Tibial nerve (tissue), 4 donors: ENCODE results near the gene GPC3. TPM values are rescaled to one million over a fixed set of nuclear protein-coding genes. Genes with fewer than 3 reads are reported as not detected.

Experiments
- DNase-seq, 2 donors: peaks; one replicate each; pipeline ENCODE4 v3.0.0-alpha.2; 2019; ENCODE audit warnings: low spot score in 2 of 2
- H3K27ac ChIP-seq, 4 donors: fragments of 200-600 bp; sonication (generic) in 3 of 4; one replicate each; pipeline ENCODE4 v1.5.1; 2017 to 2019; ENCODE audit warnings: mild to moderate bottlenecking in 1 of 4
- H3K27me3 ChIP-seq, 2 donors: fragments of 200-600 bp; sonication (generic) in 1 of 2; one replicate each; pipeline versions ENCODE4 v1.5.1 to v1.6.0; 2017 to 2019
- H3K36me3 ChIP-seq, 3 donors: fragments of 200-600 bp; sonication (generic); one replicate each; pipeline ENCODE4 v1.5.1; 2018 to 2019
- H3K4me1 ChIP-seq, 4 donors: fragments of 200-600 bp; sonication (generic) in 3 of 4; one replicate each; pipeline ENCODE4 v1.5.1; 2017 to 2019
- H3K4me3 ChIP-seq, 4 donors: fragments of 200-600 bp; sonication (generic) in 3 of 4; one replicate each; pipeline ENCODE4 v1.5.1; 2017 to 2019; ENCODE audit warnings: mild to moderate bottlenecking in 1 of 4, moderate library complexity in 1 of 4
- H3K9me3 ChIP-seq, 4 donors: fragments of 200-600 bp; sonication (generic) in 3 of 4; one replicate each; pipeline ENCODE4 v1.5.1; 2017 to 2019
- EP300 ChIP-seq, 2 donors: sonication (generic); formaldehyde crosslinking; IDR thresholded peaks; one replicate each; pipeline ENCODE4 v1.6.1; 2017; ENCODE audit warnings: antibody characterized with exemption in 2 of 2, mild to moderate bottlenecking in 1 of 2
- POLR2A ChIP-seq, 2 donors: fragments of 450-650 bp; IDR thresholded peaks; one replicate each; pipeline ENCODE4 v1.6.1; 2017; ENCODE audit warnings: antibody characterized with exemption in 2 of 2, mild to moderate bottlenecking in 2 of 2, moderate library complexity in 2 of 2
- WGBS, 2 donors: methylation state at CpG; one replicate each; pipeline ENCODE4 v1.1.5; 2018; 5-methylcytosine and 5-hydroxymethylcytosine counted together
- total RNA-seq, 4 donors: library from RNA; depleted of rRNA; stranded (reverse); fragments of >200 nt; gene quantifications; one replicate each; pipeline ENCODE4 v1.1.0, GENCODE V29; 2016
- TF ChIP-seq, protein P1 (sequence below), 5 experiments: fragments of 200-600 bp in 3 of 5; fragments of 450-650 bp in 2 of 5; sonication (generic) in 3 of 5; IDR thresholded peaks; one replicate each; pipeline ENCODE4 v1.5.1; 2016 to 2019; ENCODE audit warnings: antibody characterized with exemption in 5 of 5, mild to moderate bottlenecking in 3 of 5, moderate library complexity in 2 of 5

GPC3 gene
- total RNA-seq, 4 donors from 2014 or later: 60.5 to 116 (median 72.8) TPM

DNA sequence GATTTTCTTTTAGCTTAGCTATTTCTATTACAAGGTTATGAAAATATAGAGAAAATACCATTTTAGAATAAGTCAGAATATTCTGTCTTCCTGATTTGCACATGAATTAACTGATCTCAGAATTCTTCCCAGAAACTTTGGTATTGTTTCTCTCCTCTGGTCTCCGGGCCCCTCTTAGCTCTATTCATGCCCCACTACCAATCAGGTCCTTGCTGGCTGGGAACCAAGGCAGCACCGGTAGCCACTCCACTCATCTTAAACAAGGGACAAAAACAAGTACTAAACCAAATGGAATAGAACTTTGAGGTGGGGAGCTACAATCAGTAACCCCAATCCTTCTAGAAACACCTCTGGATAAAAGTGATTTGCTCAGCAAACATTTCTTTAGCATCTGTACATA, 64.3 kb downstream of the GPC3 start:
- Histone ChIP-seq H3K27ac (no peak overlapping the region), H3K27me3 (peaks cover 0 to 10% of the 10 kb centered on the region in 2 donors), H3K36me3 (no peaks in the 10 kb centered on the region), H3K9me3 (no peaks in the 10 kb centered on the region), H3K4me1 (no peaks in the 10 kb centered on the region), H3K4me3 (no peak overlapping the region)
- TF ChIP-seq POLR2A (IDR thresholded peaks at IDR 0.05): no peak
- no peak for TF ChIP-seq EP300 (IDR thresholded peaks at IDR 0.05)
- TF ChIP-seq, protein P1, sequence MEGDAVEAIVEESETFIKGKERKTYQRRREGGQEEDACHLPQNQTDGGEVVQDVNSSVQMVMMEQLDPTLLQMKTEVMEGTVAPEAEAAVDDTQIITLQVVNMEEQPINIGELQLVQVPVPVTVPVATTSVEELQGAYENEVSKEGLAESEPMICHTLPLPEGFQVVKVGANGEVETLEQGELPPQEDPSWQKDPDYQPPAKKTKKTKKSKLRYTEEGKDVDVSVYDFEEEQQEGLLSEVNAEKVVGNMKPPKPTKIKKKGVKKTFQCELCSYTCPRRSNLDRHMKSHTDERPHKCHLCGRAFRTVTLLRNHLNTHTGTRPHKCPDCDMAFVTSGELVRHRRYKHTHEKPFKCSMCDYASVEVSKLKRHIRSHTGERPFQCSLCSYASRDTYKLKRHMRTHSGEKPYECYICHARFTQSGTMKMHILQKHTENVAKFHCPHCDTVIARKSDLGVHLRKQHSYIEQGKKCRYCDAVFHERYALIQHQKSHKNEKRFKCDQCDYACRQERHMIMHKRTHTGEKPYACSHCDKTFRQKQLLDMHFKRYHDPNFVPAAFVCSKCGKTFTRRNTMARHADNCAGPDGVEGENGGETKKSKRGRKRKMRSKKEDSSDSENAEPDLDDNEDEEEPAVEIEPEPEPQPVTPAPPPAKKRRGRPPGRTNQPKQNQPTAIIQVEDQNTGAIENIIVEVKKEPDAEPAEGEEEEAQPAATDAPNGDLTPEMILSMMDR (IDR thresholded peaks at IDR 0.05): no peak
- 44% methylated on average over 2 of the region's 2 CpGs; no CpG with 5 or more reads in 1 of the 2 donors for WGBS, 2 donors
- no peak for DNase-seq

DNA sequence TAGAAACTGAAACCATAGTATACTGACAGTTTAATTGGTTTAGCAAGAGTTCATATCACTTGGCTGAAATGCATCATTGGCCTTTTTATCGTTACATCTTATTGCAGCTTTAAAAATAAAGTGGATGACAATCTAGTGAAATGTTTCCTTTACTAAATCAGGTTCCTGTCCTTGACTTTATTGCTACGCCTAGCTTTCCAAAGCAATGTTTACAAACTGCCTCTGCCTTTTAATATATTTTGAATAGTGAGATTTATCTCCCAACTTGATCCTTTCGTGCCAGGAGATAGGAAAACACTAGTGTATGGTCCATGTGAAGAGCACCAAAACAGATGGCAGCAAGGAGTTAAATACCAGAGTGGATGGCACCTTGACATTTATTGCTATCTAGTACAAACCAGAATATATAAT, 67.0 kb downstream of the GPC3 start:
- Histone ChIP-seq H3K27ac (no peak overlapping the region), H3K36me3 (no peaks in the 10 kb centered on the region), H3K4me1 (no peaks in the 10 kb centered on the region), H3K9me3 (no peaks in the 10 kb centered on the region), H3K27me3 (peaks cover 0 to 10% of the 10 kb centered on the region in 2 donors), H3K4me3 (no peak overlapping the region)
- TF ChIP-seq, protein P1 (IDR thresholded peaks at IDR 0.05): no peak
- TF ChIP-seq EP300 (IDR thresholded peaks at IDR 0.05) (no peak), POLR2A (IDR thresholded peaks at IDR 0.05) (no peak)
- no peak for DNase-seq
- WGBS, 2 donors: 69 to 92% methylated on average over 3 of the region's 3 CpGs

DNA sequence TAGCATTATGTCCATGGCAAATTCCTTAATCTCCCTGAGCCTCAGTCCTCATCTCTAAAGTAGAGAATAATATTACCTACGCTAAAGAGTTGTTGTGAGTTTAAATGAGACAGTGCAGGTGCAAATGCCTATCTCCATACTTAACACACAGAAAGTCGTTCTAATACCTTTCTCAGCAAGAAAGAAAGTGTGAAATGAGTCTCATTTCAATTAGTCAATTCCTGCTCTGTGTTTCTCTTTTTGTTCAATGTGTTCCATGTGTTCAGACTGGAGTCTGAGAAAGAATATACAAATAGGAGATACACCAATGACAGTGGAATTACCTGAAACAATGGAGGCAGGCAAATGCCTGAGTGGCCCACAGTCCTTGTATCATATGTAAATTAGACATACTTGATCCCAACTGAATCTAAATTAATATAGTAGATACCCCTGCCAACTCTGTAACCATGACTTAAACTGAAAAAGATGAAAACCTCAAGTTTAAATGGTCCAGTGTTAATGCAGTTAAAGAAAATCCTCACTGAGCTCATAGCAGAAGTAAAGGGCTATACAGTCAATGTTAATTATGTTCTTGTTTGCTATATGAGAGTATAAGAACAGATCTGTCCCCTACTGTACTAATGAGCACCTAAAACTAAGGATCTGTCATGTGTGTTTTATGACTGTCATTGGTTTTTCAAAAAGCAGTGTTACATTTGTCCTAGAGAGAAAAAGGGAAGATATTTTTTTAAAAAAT, 68.2 kb downstream of the GPC3 start:
- no peaks in the 10 kb centered on the region for H3K9me3 ChIP-seq
- no peaks in the 10 kb centered on the region for H3K36me3 ChIP-seq
- H3K4me1 ChIP-seq: no peaks in the 10 kb centered on the region
- H3K4me3 ChIP-seq: no peak overlapping the region
- no peak for DNase-seq
- H3K27ac ChIP-seq: no peak overlapping the region
- 78 to 93% methylated on average over 2 of the region's 2 CpGs for WGBS, 2 donors
- H3K27me3 ChIP-seq: peaks cover 0 to 10% of the 10 kb centered on the region in 2 donors
- TF ChIP-seq EP300 (IDR thresholded peaks at IDR 0.05): no peak

DNA sequence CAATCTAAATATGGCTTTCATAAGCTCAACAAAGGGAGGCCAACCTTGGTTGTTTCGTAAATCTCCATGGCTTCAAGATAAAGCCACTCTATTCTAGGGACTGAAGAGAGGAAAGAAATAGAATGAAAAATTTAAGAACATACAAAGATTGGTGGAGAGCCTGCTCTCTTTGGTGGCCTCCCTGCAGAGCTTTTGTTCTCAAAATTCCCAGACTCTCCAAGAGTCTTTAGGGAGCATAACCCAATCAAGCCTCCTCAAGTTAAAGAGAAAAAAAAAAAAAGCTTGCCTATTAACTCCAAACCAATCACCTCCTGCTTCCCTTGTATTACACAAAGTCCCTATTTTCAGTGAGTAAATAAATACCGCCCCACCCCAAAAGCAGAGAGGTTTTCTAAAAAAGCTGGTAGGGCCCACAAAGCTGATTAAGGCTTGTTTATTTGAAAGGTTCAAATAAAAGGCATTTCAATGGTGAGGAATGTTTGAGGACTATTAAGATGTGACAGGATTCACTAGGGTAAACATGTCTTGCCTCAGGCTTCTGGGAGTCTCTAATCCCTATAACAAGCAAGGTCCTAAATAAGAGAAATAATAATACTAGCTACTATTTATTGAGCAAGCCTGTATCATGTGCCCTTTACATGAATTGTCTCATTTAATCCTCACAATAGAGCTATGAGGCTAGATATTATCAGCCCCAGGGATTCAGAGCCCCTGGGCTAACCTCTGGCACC, 71.6 kb downstream of the GPC3 start:
- peaks cover 0 to 8% of the 10 kb centered on the region in 2 donors for H3K27me3 ChIP-seq
- H3K4me3 ChIP-seq: no peak overlapping the region
- H3K4me1 ChIP-seq: no peaks in the 10 kb centered on the region
- H3K36me3 ChIP-seq: no peaks in the 10 kb centered on the region
- no peak for DNase-seq
- no peak overlapping the region for H3K27ac ChIP-seq
- TF ChIP-seq POLR2A (IDR thresholded peaks at IDR 0.05) (no peak), EP300 (IDR thresholded peaks at IDR 0.05) (no peak)
- TF ChIP-seq, protein P1 (IDR thresholded peaks at IDR 0.05): no peak
- no peaks in the 10 kb centered on the region for H3K9me3 ChIP-seq
- 59 to 78% methylated on average over 2 of the region's 2 CpGs for WGBS, 2 donors

DNA sequence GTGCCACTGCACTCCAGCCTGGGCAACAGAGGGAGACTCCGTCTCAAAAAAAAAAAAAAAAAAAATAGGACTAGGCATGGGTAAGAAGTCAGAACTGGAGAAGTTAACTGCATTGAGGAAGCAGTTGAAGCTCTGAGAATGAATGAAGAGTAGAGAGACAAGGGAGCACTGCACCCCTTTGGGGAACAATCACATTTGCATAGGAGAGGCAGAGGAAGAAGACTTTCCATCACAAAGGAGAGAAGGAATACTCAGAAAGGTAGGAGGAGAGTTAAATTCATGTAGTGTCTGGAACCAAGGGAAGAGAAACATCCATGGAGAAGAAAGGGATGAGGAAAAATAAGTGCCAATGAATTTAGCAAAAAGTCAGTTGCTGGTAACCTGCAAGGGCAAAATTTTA, 72.4 kb downstream of the GPC3 start:
- DNase-seq: no peak
- TF ChIP-seq, protein P1 (IDR thresholded peaks at IDR 0.05): no peak
- TF ChIP-seq EP300 (IDR thresholded peaks at IDR 0.05) (no peak), POLR2A (IDR thresholded peaks at IDR 0.05) (no peak)
- Histone ChIP-seq H3K27ac (no peak overlapping the region), H3K36me3 (no peaks in the 10 kb centered on the region), H3K9me3 (no peaks in the 10 kb centered on the region), H3K4me1 (no peaks in the 10 kb centered on the region), H3K4me3 (no peak overlapping the region), H3K27me3 (peaks cover 0 to 3% of the 10 kb centered on the region in 2 donors)
- WGBS, 2 donors: 54 to 94% methylated on average over 1 of the region's 1 CpG
